IPS DF 4.7 (cell line): ENCODE measurements around the gene ZFP1.
"Not testable (repeated sequence)": the region's sequence is repeated elsewhere in the genome, so short reads cannot be mapped to it uniquely, and the experiment has no call there.

Experiments used
- DNase-seq: peaks from one replicate; pipeline ENCODE4 v3.0.0-alpha.2; 2013; ENCODE audit warnings: low spot score; ENCODE audit errors: extremely low read depth

Gene ZFP1

GRCh38 chr16:75203096-75203495 lies 54.8 kb downstream of the ZFP1 start:
- no peak for DNase-seq

- DNase-seq, result no peak
Measured at GRCh38 chr16:75203667-75204409, 55.5 kb downstream of the ZFP1 start.

DNA sequence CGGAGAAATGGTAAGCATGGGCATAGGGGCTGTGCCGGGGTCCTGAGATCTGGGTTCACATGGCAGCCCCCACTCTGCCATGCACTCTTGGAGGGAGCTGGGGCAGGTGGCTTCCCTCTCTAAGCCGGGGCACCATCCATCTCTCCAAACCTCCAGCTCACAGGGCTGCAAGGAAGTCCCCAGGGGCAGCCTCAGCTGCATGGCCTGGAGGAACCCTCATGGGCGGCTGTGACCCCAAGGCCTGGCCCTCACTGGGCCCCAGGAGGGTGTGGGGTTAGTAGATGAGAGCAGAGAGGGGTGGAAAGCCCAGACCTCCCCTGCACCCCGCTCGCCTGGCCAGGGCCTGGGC lies 56.1 kb downstream of the ZFP1 start:
- no peak for DNase-seq

DNA sequence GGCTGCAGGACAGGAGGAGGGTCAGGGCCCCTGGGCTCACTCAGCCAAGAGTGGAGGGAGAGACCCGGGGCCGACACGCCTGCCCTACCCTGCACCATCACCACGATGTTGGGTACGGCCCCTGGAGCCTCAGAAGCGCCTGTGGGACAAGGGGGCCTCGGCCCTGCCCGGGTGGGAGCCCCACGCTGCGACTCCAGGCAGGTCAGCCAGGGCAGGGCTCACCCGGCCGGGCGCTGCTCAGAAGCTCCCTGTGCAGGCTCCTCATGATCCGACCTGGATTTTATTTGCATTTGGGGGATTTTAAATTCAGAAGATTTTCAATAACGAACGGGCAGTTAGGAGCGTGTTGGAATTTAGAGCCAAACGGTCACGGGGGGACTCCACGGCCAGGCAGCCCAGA lies 56.6 kb downstream of the ZFP1 start:
- DNase-seq, result not testable (repeated sequence)

DNA sequence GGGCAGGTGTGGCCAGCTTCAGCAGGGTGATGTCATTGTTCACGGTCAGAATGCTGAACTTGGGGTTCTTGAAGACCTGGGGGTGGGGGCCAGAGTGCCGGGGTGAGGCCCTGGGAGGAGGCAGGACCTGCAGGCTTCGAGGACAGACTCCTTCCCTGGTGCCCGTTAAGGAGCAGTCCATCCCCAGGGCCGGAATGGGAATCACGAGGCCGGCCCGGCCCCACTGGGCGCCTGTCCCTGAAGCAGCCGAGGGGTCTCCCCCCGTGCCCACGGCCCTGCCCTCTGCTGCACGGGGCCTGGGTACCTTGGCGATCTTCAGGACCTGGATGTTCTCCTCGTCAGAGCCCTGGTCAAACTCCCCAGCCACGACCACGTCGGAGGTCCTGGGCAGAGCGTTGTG lies 57.1 kb downstream of the ZFP1 start:
- DNase-seq, result not testable (repeated sequence)

DNA sequence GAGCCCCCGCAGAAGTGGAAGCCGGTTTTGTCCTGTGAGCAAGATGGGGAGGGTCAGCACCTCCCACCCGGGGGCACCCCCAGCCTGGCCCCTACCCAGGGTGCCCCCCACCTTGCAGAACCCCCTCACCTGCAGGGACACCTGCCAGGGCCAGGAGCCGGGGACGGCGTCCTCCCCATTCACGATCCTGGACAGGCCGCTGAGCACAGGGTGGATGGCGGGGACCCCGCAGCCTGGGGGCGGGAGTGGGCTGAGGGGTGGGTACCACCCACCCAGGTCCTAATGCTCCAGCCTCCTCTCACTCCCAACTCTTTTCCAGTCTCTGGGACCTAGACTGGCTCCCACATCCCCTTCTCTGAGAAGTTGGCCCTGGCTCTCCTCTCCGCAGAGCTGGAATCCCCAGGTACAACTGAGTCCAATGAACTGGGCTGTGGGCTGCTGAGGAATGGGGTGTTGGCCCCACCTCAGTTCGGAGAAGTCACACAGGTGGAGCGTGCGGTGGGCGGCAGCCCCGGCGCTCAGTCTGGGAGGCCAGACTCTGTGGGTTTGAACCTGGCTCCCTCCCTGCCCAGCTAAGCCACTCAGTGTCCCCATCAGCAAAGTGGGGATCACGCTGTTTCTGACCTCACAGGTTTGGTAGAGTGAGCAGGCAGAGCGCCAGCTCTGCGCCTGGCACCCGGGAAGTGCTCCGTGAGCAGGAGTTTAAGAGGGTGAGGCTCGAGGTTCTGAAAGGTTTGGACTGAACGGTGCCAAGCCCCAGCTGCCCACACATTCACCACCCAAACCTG lies 57.8 kb downstream of the ZFP1 start:
- DNase-seq, result not testable (repeated sequence)

GRCh38 chr16:75206749-75207451 lies 58.6 kb downstream of the ZFP1 start, which contains the start of gene CTRB2:
Gene CTRB2 (minus strand): TSS chr16:75207161. CDS start chr16:75207141, 20 bp downstream.
- no peak for DNase-seq

DNA sequence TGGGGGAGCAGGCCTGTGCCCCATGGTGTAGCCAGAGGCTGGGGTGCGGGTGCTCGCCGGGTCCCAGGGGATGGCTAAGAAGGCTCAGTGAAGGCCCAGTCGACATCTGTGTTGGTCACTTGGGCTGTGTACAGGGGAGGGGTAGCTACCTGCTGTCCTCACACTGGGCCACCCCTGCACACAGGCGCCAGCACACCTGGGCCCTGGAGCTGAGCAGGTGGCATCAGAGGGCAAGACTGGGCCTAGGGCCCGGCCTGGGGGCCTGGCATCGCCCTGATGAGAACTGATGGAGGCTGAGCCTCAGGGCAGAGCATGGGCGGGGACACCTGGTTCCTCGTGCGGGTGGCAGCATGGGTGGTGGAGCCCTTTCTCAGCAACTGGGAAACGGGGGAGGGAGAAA lies 59.5 kb downstream of the ZFP1 start:
- DNase-seq, result no peak

DNA sequence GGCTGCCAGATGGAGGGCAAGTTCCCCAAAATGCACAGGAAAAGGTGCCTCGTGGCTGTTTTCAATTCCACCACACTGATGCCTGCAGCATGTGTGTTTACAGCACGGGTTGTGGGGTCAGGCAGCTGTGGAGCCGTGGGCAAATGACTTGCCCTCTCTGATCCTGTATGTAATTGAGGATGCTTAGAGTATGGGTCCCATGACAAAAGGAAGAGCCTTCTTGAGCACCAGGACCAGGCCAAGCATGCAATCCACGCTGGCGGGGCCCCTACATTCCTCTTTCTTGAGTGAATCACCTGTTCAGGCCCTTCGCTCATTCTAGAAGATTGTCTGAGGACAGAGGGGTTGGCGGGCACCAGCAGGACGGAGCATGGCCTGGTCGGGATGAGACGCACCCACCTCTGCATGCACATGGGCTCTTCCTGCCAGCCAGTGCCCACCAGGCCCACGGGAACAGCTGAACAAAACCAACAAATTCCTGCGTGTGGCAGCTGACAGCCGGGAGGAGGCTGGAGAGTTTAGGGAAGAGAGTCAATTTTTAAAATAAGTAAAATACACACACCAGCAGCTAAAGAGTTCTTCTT lies 60.0 kb downstream of the ZFP1 start:
- DNase-seq, result no peak

- DNase-seq, result no peak
Measured at GRCh38 chr16:75208861-75209505, 60.7 kb downstream of the ZFP1 start.

DNA sequence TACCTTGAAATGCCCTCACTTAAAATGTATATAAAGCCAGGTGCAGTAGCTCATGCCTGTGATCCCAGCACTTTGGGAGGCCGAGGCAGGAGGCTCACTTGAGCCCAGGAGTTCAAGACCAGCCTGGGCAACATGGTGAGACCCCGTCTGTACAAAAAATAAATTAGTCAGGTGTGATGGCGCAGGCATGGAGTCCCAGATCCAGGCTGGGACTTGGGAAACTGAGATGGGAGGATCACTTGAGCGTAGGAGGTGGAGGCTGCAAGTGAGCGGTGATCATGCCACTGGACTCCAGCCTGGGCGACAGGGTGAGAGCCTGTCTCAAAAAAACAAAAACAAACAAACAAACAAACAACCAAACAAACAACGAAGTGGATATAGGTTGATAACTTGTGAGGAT lies 61.2 kb downstream of the ZFP1 start:
- not testable (repeated sequence) for DNase-seq

DNA sequence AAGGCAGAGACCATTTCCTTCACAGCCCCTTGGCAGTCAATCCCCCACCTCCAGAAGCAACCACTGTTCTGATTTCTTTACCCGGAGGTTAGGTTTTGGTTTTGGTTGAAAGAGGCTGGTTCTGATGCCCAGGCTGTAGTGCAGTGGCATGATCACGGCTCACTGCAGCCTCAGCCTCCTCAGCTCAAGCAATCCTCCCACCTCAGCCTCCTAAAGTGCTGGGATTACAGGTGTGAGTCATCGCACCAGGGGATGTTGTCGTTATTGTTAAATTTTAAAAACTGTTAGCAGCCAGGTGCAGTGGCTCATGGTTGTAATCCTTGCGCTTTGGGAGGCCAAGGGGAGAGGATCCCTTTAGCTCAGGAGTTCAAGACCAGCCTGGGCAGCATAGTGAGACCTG lies 61.6 kb downstream of the ZFP1 start:
- DNase-seq, result no peak

GRCh38 chr16:75211286-75211685 lies 63.0 kb downstream of the ZFP1 start:
- DNase-seq, result not testable (repeated sequence)

DNA sequence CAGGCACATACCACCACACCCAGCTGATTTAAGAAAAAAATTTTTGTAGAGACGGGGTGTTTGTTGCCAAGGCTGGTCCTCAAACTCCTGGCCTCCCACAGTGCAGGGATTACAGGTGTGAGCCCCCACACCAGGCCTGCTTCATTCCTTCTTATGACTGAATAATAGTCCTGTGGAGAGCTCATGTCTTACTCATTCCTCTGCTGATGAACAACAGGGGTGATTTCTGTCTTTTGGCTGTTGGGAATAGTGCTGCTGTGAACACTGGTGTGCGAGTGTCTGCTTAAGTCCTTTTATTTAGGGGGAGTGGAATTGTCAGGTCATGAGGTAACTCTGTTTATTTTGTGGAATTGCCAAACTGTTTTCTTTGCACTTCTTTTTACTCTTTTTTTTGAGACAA lies 67.8 kb downstream of the ZFP1 start:
- DNase-seq, result no peak

DNA sequence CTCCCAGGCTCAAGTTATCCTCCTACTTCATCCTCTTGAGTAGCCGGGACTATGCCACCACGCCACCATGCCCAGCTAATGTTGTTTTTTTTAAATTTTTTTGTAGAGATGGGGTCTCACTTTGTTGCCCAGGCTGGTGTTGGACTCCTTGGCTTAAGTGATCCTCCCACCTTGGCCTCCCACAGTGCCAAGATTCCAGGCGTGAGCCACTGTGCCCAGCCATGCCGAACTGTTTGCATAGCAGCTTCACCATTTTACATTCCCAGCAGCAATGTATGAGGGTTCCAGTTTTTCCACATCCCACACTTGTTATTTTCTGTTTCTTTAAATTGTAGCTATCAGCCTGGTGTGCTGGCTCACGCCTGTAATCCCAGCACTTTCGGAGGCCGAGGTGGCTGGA lies 68.3 kb downstream of the ZFP1 start:
- DNase-seq, result no peak

DNA sequence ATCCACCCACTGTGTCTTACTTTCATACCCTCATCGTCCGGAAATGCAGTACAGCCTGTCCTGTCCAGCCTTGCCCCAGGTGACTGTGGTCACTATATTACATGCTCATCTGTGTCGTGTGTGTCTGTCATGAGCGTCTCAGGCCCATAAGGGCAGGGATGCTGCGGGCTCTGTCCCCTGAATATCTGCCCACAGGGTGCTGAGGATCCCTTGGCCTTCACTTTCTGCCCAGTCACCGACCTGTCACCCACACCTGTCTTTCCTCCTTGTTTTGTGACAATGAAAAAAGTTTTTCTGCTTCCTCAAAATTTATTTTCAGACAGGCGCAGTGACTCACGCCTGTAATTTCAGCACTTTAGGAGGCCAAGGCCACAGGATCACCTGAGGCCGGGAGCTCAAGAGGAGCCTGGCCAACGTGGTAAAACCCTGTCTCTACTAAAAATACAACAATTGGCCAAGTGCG lies 69.1 kb downstream of the ZFP1 start:
- no peak for DNase-seq

DNA sequence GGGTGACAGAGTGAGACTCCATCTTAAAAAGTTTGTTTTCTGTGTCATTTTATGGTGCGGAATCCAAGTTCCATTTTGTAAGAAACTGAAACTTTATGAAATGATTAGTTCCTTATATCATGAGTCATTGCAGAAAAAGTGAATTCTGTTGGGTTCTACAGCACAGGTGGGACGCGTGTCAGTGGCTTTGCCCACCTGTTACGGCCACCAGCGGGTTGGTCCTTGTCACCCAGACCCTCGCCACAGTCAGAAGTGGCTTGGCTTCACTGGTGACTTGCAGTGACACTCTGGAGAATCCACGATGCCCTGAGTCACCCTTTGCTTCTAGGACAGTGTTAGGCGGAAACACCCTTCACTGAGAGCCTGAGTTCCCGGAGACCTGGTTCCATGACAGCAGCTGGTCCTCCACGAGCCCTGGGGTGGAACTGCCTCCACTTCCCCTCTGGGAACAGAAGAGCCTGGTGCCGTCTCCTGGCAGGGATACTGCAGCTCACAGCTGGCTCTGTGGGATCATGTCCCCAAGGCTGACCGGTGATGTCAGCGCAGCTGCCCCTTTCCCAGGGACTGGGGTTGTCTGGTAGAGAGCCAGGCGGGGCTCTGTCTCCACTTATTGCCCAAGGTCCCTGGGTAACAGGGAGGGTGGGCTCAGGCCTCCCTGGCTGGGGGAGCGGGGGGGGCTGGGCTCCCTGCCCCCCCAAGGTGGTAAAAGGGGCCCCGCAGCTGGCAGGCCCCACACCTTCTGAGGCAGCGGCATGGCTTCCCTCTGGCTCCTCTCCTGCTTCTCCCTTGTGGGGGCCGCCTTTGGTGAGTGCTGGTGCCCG lies 70.1 kb downstream of the ZFP1 start, which contains the start of gene CTRB1:
CTRB1 (plus strand) TSS at position 733 of the 821 bp plus-strand sequence; CDS start at position 753, 20 bp downstream.
- DNase-seq, result no peak

DNA sequence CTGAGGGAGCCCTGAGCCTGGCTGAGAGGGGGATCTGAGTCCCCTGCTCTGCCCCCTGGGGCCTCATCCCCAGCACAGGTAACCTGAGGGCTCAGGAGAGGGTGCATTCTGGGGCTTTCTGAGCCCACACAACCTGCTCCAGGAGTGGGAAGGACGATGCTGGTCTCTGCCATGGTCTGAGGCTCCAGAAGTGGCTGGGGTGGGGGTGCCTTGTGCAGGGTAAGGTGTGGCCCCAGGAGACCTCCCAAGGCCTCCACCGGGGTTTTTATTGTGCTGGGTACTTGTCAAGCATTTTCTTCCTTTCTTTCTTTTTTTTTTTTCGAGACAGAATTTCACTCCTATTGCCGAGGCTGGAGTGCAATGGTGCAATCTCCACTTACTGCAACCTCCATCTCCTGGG lies 70.8 kb downstream of the ZFP1 start:
- DNase-seq, result no peak

DNA sequence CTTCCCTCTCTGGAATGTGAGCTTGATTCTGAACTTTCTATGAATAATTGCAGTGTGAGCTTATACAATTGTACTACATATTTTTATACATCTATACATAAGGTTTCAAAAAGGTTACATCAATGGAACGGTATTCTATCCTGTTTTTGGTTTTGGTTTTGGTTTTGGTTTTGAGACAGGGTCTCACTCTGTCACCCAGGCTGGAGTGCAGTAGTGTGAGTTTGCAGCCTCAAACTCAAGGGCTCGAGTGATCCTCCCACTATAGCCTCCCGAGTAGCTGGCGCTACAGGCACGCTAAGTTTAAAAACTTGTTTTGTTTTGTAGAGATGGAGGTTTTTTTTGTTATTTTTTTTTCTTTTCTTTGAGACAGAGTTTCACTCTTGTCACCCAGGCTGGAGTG lies 71.5 kb downstream of the ZFP1 start:
- no peak for DNase-seq
